GM18868 (cell line): ENCODE results near the gene MPPE1.

ENCODE experiments used
- ATAC-seq: cut with Tn5 transposase; IDR thresholded peaks from one replicate; pipeline ENCODE4 v1.9.1; 2021; ENCODE audit warnings: mild to moderate bottlenecking, moderate library complexity; ENCODE audit not compliant: unreplicated experiment

Gene MPPE1

GRCh38 chr18:11885278-11885947, 22.7 kb downstream of the MPPE1 start:
- ATAC-seq, result no peak

GRCh38 chr18:11884396-11885030, 23.6 kb downstream of the MPPE1 start:
- ATAC-seq, result no peak

GRCh38 chr18:11883153-11883552, 25.0 kb downstream of the MPPE1 start:
- peak; percentile 87 for ATAC-seq

GRCh38 chr18:11882636-11883035, 25.5 kb downstream of the MPPE1 start:
- no peak for ATAC-seq

GRCh38 chr18:11880586-11881304, 27.4 kb downstream of the MPPE1 start:
- ATAC-seq, result no peak

GRCh38 chr18:11877497-11878135, 30.5 kb downstream of the MPPE1 start:
- ATAC-seq, result no peak

- no peak for ATAC-seq
Measured at GRCh38 chr18:11874676-11875075, 33.4 kb downstream of the MPPE1 start.

- no peak for ATAC-seq
Measured at GRCh38 chr18:11873670-11874340, 34.3 kb downstream of the MPPE1 start.

GRCh38 chr18:11872479-11873136, 35.5 kb downstream of the MPPE1 start:
- ATAC-seq, result no peak

GRCh38 chr18:11871501-11871900, 36.6 kb downstream of the MPPE1 start:
- ATAC-seq, result no peak

- ATAC-seq, result no peak
Measured at GRCh38 chr18:11868230-11868629, 39.9 kb downstream of the MPPE1 start.

GRCh38 chr18:11866764-11867163, 41.4 kb downstream of the MPPE1 start:
- no peak for ATAC-seq

GRCh38 chr18:11866329-11866728, 41.8 kb downstream of the MPPE1 start:
- ATAC-seq, result no peak

GRCh38 chr18:11865071-11865470, 43.0 kb downstream of the MPPE1 start:
- ATAC-seq, result no peak

- ATAC-seq, result no peak
Measured at GRCh38 chr18:11864471-11864870, 43.6 kb downstream of the MPPE1 start.

- ATAC-seq, result no peak
Measured at GRCh38 chr18:11862468-11863137, 45.5 kb downstream of the MPPE1 start.

- no peak for ATAC-seq
Measured at GRCh38 chr18:11861583-11862288, 46.4 kb downstream of the MPPE1 start.

- no peak for ATAC-seq
Measured at GRCh38 chr18:11860594-11861450, 47.3 kb downstream of the MPPE1 start.
